Stimulated activated naive CD8-positive, alpha-beta T cell treated with anti-CD3 and anti-CD28 coated beads, Interleukin-15, Interleukin-2, amounts not matched to agents 100 U/mL and 50 U/mL, for 24 hours (primary cell): Measurements from ENCODE around the gene BARHL2.

Experiments used
- ATAC-seq: fragments of 150-1000 bp; cut with Tn5 transposase; one replicate; pipeline ENCODE4 v1.10.0; 2021
- DNase-seq: peaks from one replicate; pipeline ENCODE4 v3.0.0; 2021

The BARHL2 gene

GRCh38 chr1:90724926-90725656 is 8.0 kb upstream of the BARHL2 start:
- DNase-seq (no peak), ATAC-seq (no peak)

- ATAC-seq (no peak), DNase-seq (no peak)
Measured at GRCh38 chr1:90724361-90724760, 7.3 kb upstream of the BARHL2 start.

GRCh38 chr1:90723590-90724108 is 6.5 kb upstream of the BARHL2 start:
- ATAC-seq: no peak
- DNase-seq: no peak

- ATAC-seq: no peak
- DNase-seq: no peak
Measured at GRCh38 chr1:90722874-90723589, 5.9 kb upstream of the BARHL2 start.

- ATAC-seq (no peak), DNase-seq (peak; percentile 65)
Measured at GRCh38 chr1:90721210-90722194, 4.4 kb upstream of the BARHL2 start.

- no peak for ATAC-seq
- DNase-seq: no peak
Measured at GRCh38 chr1:90720145-90720636, 3.1 kb upstream of the BARHL2 start.

GRCh38 chr1:90719330-90720144 is 2.4 kb upstream of the BARHL2 start:
- no peak for DNase-seq
- no peak for ATAC-seq

- ATAC-seq (no peak), DNase-seq (no peak)
Measured at GRCh38 chr1:90718411-90719329, 1.6 kb upstream of the BARHL2 start.

- ATAC-seq: no peak
- DNase-seq: no peak
Measured at GRCh38 chr1:90717665-90718410, 736 bp upstream of the BARHL2 start.

- ATAC-seq (no peak), DNase-seq (no peak)
Measured at GRCh38 chr1:90717356-90717664, 208 bp upstream of the BARHL2 start.

GRCh38 chr1:90716243-90716551 is 905 bp downstream of the BARHL2 start:
- no peak for ATAC-seq
- DNase-seq: no peak

GRCh38 chr1:90715309-90715708 is 1.8 kb downstream of the BARHL2 start:
- DNase-seq (no peak), ATAC-seq (no peak)

- DNase-seq: no peak
- no peak for ATAC-seq
Measured at GRCh38 chr1:90714521-90714951, 2.6 kb downstream of the BARHL2 start.

- DNase-seq (no peak), ATAC-seq (no peak)
Measured at GRCh38 chr1:90713741-90714509, 3.2 kb downstream of the BARHL2 start.

- ATAC-seq: no peak
- DNase-seq: no peak
Measured at GRCh38 chr1:90712915-90713730, 4.0 kb downstream of the BARHL2 start.

- DNase-seq: no peak
- ATAC-seq: peak; percentile 25
Measured at GRCh38 chr1:90712153-90712856, 4.8 kb downstream of the BARHL2 start.

GRCh38 chr1:90711696-90712095 is 5.4 kb downstream of the BARHL2 start:
- no peak for ATAC-seq
- DNase-seq: no peak
